ENCODE results near the gene FUT1. TPM values are rescaled to one million over a fixed set of nuclear protein-coding genes. Genes with fewer than 3 reads are reported as not detected.
A peak's percentile ranks its signal among the peaks of the same experiment; 100 is the strongest.

FUT1 gene
- total and polyA plus RNA-seq, 2 of the 8 experiments (the other 6 are each of a cell fraction or from before 2014, with no cell fraction given), result 7.4 to 12.9 TPM

DNA sequence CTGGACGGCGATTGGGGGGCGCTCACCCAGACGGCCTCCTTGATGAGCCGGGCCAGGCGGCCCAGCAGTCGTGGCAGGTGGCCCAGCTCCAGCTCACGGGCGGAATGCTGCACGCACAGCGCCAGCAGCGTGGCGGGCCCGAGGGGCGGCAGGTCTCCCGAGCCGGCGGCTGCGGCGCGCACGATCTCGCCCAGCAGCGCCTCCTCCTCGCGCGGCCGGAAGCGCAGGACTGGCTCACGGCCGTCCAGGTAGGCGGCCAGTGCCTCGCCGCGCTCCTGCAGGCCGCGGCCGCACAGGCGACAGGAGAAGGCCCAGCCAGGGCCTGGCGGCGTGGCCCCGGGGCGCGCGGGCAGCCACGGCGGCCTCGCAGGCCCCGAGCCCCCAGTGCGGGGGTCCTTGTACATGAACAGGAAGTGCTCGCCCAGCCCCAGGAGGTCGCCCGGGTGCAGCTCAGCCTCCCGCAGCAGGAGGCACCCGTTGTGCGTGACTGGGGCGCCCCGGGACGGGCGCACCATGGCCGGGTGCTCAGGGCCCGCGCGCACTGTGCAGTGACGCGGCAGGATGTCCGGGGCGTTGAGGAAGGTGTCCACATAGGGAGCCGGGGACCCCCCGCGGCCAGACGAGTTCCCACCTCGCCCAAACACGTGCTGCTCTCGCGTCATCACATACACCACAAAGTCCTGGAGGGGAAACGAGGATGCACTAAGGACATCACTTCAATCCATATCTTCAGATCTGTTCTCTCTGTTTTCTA is 23.4 kb downstream of the FUT1 start:
- no peak overlapping the region for H2AK5ac ChIP-seq (ENCODE audit: low read depth, low read length)
- peaks cover 5% of the 10 kb centered on the region; the same call in 1 of the 2 replicates for H3K23me2 ChIP-seq (ENCODE audit: low read depth, low read length)
- H3K27me3 ChIP-seq (replicated peaks in 1 of 4; ENCODE audit: control insufficient read depth in 3 of 4, extremely low read depth in 1 of 4, insufficient read depth in 3 of 4, low read length in 3 of 4), result no peaks in the 10 kb centered on the region
- H3K4me1 ChIP-seq (replicated peaks in 1 of 4; ENCODE audit: control insufficient read depth in 3 of 4, insufficient read depth in 4 of 4, low read length in 3 of 4), result peaks cover 0 to 7% (median 0%) of the 10 kb centered on the region in 4 experiments; a peak in 3 of 7 replicates
- peak overlapping the region; percentile 46 to 79; a peak in 3 of 4 replicates for H3K4me2 ChIP-seq (ENCODE audit: insufficient read depth in 1 of 2, low read depth in 2 of 2, low read length in 2 of 2)
- no peak overlapping the region for H4K91ac ChIP-seq (replicated peaks; ENCODE audit: insufficient read length, low read length)
- H3K27ac ChIP-seq (ENCODE audit: low read depth, low read length), result no peak overlapping the region
- no peak overlapping the region for H3K4ac ChIP-seq (replicated peaks; ENCODE audit: insufficient read length, low read depth, low read length)
- H4K20me1 ChIP-seq (replicated peaks in 1 of 2; ENCODE audit: control insufficient read depth in 1 of 2, insufficient read depth in 2 of 2, low read length in 2 of 2), result no peaks in the 10 kb centered on the region
- H2BK5ac ChIP-seq (ENCODE audit: low read depth, low read length), result no peak overlapping the region; the same call in 1 of the 2 replicates
- FAIRE-seq, result no peak
- H4K8ac ChIP-seq (ENCODE audit: extremely low read depth, insufficient read depth, low read length), result peak overlapping the region; percentile 66
- peak; percentile 40 for TF ChIP-seq ASH2L (IDR thresholded peaks at IDR 0.05; ENCODE audit: low read length)
- TF ChIP-seq, protein P1, sequence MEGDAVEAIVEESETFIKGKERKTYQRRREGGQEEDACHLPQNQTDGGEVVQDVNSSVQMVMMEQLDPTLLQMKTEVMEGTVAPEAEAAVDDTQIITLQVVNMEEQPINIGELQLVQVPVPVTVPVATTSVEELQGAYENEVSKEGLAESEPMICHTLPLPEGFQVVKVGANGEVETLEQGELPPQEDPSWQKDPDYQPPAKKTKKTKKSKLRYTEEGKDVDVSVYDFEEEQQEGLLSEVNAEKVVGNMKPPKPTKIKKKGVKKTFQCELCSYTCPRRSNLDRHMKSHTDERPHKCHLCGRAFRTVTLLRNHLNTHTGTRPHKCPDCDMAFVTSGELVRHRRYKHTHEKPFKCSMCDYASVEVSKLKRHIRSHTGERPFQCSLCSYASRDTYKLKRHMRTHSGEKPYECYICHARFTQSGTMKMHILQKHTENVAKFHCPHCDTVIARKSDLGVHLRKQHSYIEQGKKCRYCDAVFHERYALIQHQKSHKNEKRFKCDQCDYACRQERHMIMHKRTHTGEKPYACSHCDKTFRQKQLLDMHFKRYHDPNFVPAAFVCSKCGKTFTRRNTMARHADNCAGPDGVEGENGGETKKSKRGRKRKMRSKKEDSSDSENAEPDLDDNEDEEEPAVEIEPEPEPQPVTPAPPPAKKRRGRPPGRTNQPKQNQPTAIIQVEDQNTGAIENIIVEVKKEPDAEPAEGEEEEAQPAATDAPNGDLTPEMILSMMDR (IDR thresholded peaks at IDR 0.05; ENCODE audit: control extremely low read depth in 1 of 3, insufficient read depth in 1 of 3, low read depth in 1 of 3, low read length in 3 of 3), result peak; percentile 37 to 47 (median 47); a peak in 3 of 4 replicates
- peak; percentile 63 for TF ChIP-seq MAX (IDR thresholded peaks at IDR 0.05)
- TF ChIP-seq KDM4A (IDR thresholded peaks at IDR 0.05; ENCODE audit: low read depth, low read length, severe bottlenecking), result peak; percentile 38
- TF ChIP-seq RXRA (IDR thresholded peaks at IDR 0.05; ENCODE audit: insufficient read depth, low read depth, low read length), result no peak
- no peak for TF ChIP-seq GTF2F1 (IDR thresholded peaks at IDR 0.05; ENCODE audit: borderline replicate concordance, low read depth, low read length)
- peak in 1 of 2 experiments; percentile 34; a peak in 1 of 4 replicates for TF ChIP-seq RAD21 (IDR thresholded peaks at IDR 0.05 in 1 of 2, conservative IDR thresholded peaks at IDR 0.05 in 1 of 2; ENCODE audit: low read depth in 2 of 2, low read length in 2 of 2)
- no peak overlapping the region for H2BK120ac ChIP-seq (replicated peaks; ENCODE audit: low read depth, low read length)
- H3K9me3 ChIP-seq (ENCODE audit: insufficient read depth in 2 of 2, low read depth in 1 of 2, low read length in 1 of 2), result no peaks in the 10 kb centered on the region
- no peaks in the 10 kb centered on the region for H3K79me2 ChIP-seq (ENCODE audit: control insufficient read depth in 1 of 2, insufficient read depth in 2 of 2, low read length in 2 of 2)
- H3K14ac ChIP-seq (ENCODE audit: insufficient read length), result no peak overlapping the region
- ChIA-PET CTCF (ENCODE audit: partially characterized antibody) (interaction anchor here (0.6 to 5.1 kb wide), 9 partner anchors 10 to 90 kb away, joined by 3 to 33 read pairs (median 4); no protein-coding TSS in a partner anchor), POLR2A (ENCODE audit: partially characterized antibody) (interaction anchor here (0.7 to 2.5 kb wide), 12 partner anchors 9 to 99 kb away, joined by 3 to 12 read pairs (median 4); partner anchors contain the start of genes CA11, IZUMO1 and MAMSTR)
- no peak overlapping the region for H4K5ac ChIP-seq (ENCODE audit: insufficient read length, low read depth, low read length)
- H3K23ac ChIP-seq (ENCODE audit: insufficient read length), result no peak overlapping the region
- H3K56ac ChIP-seq (replicated peaks; ENCODE audit: insufficient read length, low read depth, low read length), result no peak overlapping the region
- 38% methylated on average over 56 of the region's 77 CpGs; no CpG with 5 or more reads in 1 of the 2 experiments for WGBS, 2 experiments (ENCODE audit: extremely low coverage in 1 of 2, insufficient coverage in 1 of 2, insufficient read length in 1 of 2, insufficient replicate concordance in 2 of 2, low coverage in 1 of 2, low lambda C conversion rate in 2 of 2, missing lambda C conversion rate in 1 of 2)
- peak overlapping the region; percentile 38 for H3K18ac ChIP-seq (ENCODE audit: extremely low read depth, low read length)
- peak overlapping the region in 2 of 4 experiments; percentile 25 to 46; a peak in 4 of 7 replicates for H3K9ac ChIP-seq (replicated peaks in 1 of 4; ENCODE audit: extremely low read depth in 1 of 4, low read depth in 3 of 4, low read length in 3 of 4)
- no peaks in the 10 kb centered on the region for H3K36me3 ChIP-seq (ENCODE audit: control insufficient read depth in 2 of 4, insufficient read depth in 4 of 4, low read length in 3 of 4)
- H3K79me1 ChIP-seq (ENCODE audit: low read depth, low read length), result no peaks in the 10 kb centered on the region
- H2BK15ac ChIP-seq (ENCODE audit: low read length), result no peak overlapping the region
- H2BK12ac ChIP-seq (ENCODE audit: low read depth, low read length), result no peak overlapping the region; the same call in 1 of the 2 replicates
- H2BK20ac ChIP-seq (ENCODE audit: low read length), result no peak overlapping the region
- peak overlapping the region; percentile 32 to 55 (median 40) for H3K4me3 ChIP-seq (ENCODE audit: extremely low read depth in 1 of 4, insufficient read depth in 2 of 4, low read depth in 3 of 4, low read length in 4 of 4)
- H2AFZ ChIP-seq (ENCODE audit: low read length), result peak overlapping the region; percentile 94
- peak in 1 of 2 experiments; percentile 77 for DNase-seq (ENCODE audit: low read depth in 1 of 2, low spot score in 2 of 2)

All from H1 (cell line).